Measurements from ENCODE around the gene SINHCAF.

GRCh38 chr12:31321897-31322228 lies 4.1 kb downstream of the SINHCAF start:
- TF ChIP-seq ELK1 (CRISPR knock-in tag; IDR thresholded peaks at IDR 0.05) (no peak), HCFC1 (IDR thresholded peaks at IDR 0.05; ENCODE audit: low read depth, low read length) (no peak), ZNF263 (CRISPR knock-in tag; IDR thresholded peaks at IDR 0.05; ENCODE audit: borderline replicate concordance) (no peak), POLR2A (conservative IDR thresholded peaks at IDR 0.05) (no peak), CTCF (IDR thresholded peaks at IDR 0.05 in 2 of 3, conservative IDR thresholded peaks at IDR 0.05 in 1 of 3; ENCODE audit: insufficient read depth in 2 of 3, low read depth in 1 of 3, low read length in 3 of 3) (no peak)

All from K562 (cell line).